SJCRH30 (cell line): ENCODE results near the gene CMIP. TPM values are rescaled to one million over a fixed set of nuclear protein-coding genes. Genes with fewer than 3 reads are reported as not detected.

ENCODE experiments used
- DNase-seq, 2 experiments: peaks; one replicate each; pipeline ENCODE4 v3.0.0-alpha.2; 2015 to 2020
- H3K27ac ChIP-seq: fragments of 250-450 bp; sonication (Bioruptor Pico); 2 replicates; pipeline ENCODE4 v1.5.1; 2020; ENCODE audit warnings: mild to moderate bottlenecking, moderate library complexity
- H3K27me3 ChIP-seq: fragments of 250-450 bp; sonication (Bioruptor Pico); 2 replicates; pipeline ENCODE4 v1.5.1; 2020; ENCODE audit warnings: mild to moderate bottlenecking, moderate library complexity
- H3K36me3 ChIP-seq: fragments of 250-450 bp; sonication (Bioruptor Pico); 2 replicates; pipeline ENCODE4 v1.5.1; 2020; ENCODE audit warnings: mild to moderate bottlenecking, moderate library complexity
- H3K4me1 ChIP-seq: fragments of 250-450 bp; sonication (Bioruptor Pico); 2 replicates; pipeline ENCODE4 v1.5.1; 2020; ENCODE audit warnings: mild to moderate bottlenecking, moderate library complexity
- H3K4me3 ChIP-seq: fragments of 250-450 bp; sonication (Bioruptor Pico); 2 replicates; pipeline ENCODE4 v1.5.1; 2020; ENCODE audit warnings: mild to moderate bottlenecking, moderate library complexity
- H3K9me3 ChIP-seq: fragments of 250-450 bp; sonication (Bioruptor Pico); replicated peaks from 2 replicates; pipeline ENCODE4 v1.5.1; 2020; ENCODE audit warnings: mild to moderate bottlenecking, moderate library complexity
- total RNA-seq: library from RNA; depleted of rRNA; stranded (reverse); fragments of >200 nt; shearing (Covaris generic); gene quantifications from 2 replicates; pipeline ENCODE4 v1.2.3, GENCODE V29; 2014

CMIP gene
- total RNA-seq, 1 experiment from 2014 or later, result 12.9 TPM

GRCh38 chr16:81548876-81549546 is 104.4 kb downstream of the CMIP start:
- H3K27ac ChIP-seq, result no peak overlapping the region

GRCh38 chr16:81549547-81550431 is 105.2 kb downstream of the CMIP start:
- Histone ChIP-seq H3K36me3 (no peaks in the 10 kb centered on the region), H3K4me3 (no peak overlapping the region), H3K4me1 (no peaks in the 10 kb centered on the region), H3K9me3 (no peaks in the 10 kb centered on the region), H3K27ac (no peak overlapping the region), H3K27me3 (no peaks in the 10 kb centered on the region)
- no peak for DNase-seq

More at GRCh38 chr16:81548876-81549546, 104.4 kb downstream of the CMIP start:
- Histone ChIP-seq H3K4me3 (no peak overlapping the region), H3K27me3 (no peaks in the 10 kb centered on the region), H3K4me1 (no peaks in the 10 kb centered on the region), H3K36me3 (no peaks in the 10 kb centered on the region), H3K9me3 (no peaks in the 10 kb centered on the region)
- no peak for DNase-seq

- Histone ChIP-seq H3K9me3 (no peaks in the 10 kb centered on the region), H3K36me3 (no peaks in the 10 kb centered on the region), H3K27me3 (no peaks in the 10 kb centered on the region), H3K4me3 (no peak overlapping the region), H3K4me1 (no peaks in the 10 kb centered on the region), H3K27ac (no peak overlapping the region)
- DNase-seq, result no peak
Observed at GRCh38 chr16:81550432-81550808, 105.8 kb downstream of the CMIP start.

GRCh38 chr16:81551151-81551808 is 106.7 kb downstream of the CMIP start:
- H3K36me3 ChIP-seq, result no peaks in the 10 kb centered on the region
- H3K27me3 ChIP-seq, result no peaks in the 10 kb centered on the region
- H3K4me3 ChIP-seq, result no peak overlapping the region
- no peak for DNase-seq
- H3K9me3 ChIP-seq, result no peaks in the 10 kb centered on the region
- no peak overlapping the region for H3K27ac ChIP-seq
- no peaks in the 10 kb centered on the region for H3K4me1 ChIP-seq

GRCh38 chr16:81551821-81552304 is 107.3 kb downstream of the CMIP start:
- no peaks in the 10 kb centered on the region for H3K4me1 ChIP-seq
- no peak for DNase-seq
- no peaks in the 10 kb centered on the region for H3K27me3 ChIP-seq
- no peak overlapping the region for H3K27ac ChIP-seq
- H3K4me3 ChIP-seq, result no peak overlapping the region
- no peaks in the 10 kb centered on the region for H3K9me3 ChIP-seq
- no peaks in the 10 kb centered on the region for H3K36me3 ChIP-seq

GRCh38 chr16:81552743-81553079 is 108.1 kb downstream of the CMIP start:
- Histone ChIP-seq H3K27me3 (no peaks in the 10 kb centered on the region), H3K36me3 (no peaks in the 10 kb centered on the region), H3K4me3 (no peak overlapping the region), H3K27ac (no peak overlapping the region), H3K4me1 (no peaks in the 10 kb centered on the region), H3K9me3 (no peaks in the 10 kb centered on the region)
- no peak for DNase-seq

GRCh38 chr16:81553080-81553813 is 108.6 kb downstream of the CMIP start:
- H3K27me3 ChIP-seq, result no peaks in the 10 kb centered on the region
- no peak for DNase-seq
- H3K4me1 ChIP-seq, result no peaks in the 10 kb centered on the region
- H3K4me3 ChIP-seq, result no peak overlapping the region
- H3K27ac ChIP-seq, result no peak overlapping the region
- H3K9me3 ChIP-seq, result no peaks in the 10 kb centered on the region
- H3K36me3 ChIP-seq, result no peaks in the 10 kb centered on the region

GRCh38 chr16:81553814-81554675 is 109.4 kb downstream of the CMIP start:
- no peak overlapping the region for H3K4me3 ChIP-seq
- no peaks in the 10 kb centered on the region for H3K4me1 ChIP-seq
- no peaks in the 10 kb centered on the region for H3K27me3 ChIP-seq
- no peak for DNase-seq
- H3K36me3 ChIP-seq, result no peaks in the 10 kb centered on the region
- no peak overlapping the region for H3K27ac ChIP-seq
- no peaks in the 10 kb centered on the region for H3K9me3 ChIP-seq

- no peaks in the 10 kb centered on the region for H3K4me1 ChIP-seq
- H3K36me3 ChIP-seq, result no peaks in the 10 kb centered on the region
- no peak overlapping the region for H3K27ac ChIP-seq
- no peaks in the 10 kb centered on the region for H3K9me3 ChIP-seq
- H3K4me3 ChIP-seq, result no peak overlapping the region
- no peaks in the 10 kb centered on the region for H3K27me3 ChIP-seq
- no peak for DNase-seq
Observed at GRCh38 chr16:81554979-81555378, 110.4 kb downstream of the CMIP start.

- H3K9me3 ChIP-seq, result no peaks in the 10 kb centered on the region
- H3K4me3 ChIP-seq, result no peak overlapping the region
- no peaks in the 10 kb centered on the region for H3K27me3 ChIP-seq
- H3K27ac ChIP-seq, result no peak overlapping the region
- H3K36me3 ChIP-seq, result no peaks in the 10 kb centered on the region
- no peaks in the 10 kb centered on the region for H3K4me1 ChIP-seq
- no peak for DNase-seq
Observed at GRCh38 chr16:81555660-81556059, 111.1 kb downstream of the CMIP start.

- no peaks in the 10 kb centered on the region for H3K27me3 ChIP-seq
- no peaks in the 10 kb centered on the region for H3K36me3 ChIP-seq
- H3K9me3 ChIP-seq, result no peaks in the 10 kb centered on the region
- no peak overlapping the region for H3K4me3 ChIP-seq
- H3K4me1 ChIP-seq, result no peaks in the 10 kb centered on the region
- H3K27ac ChIP-seq, result no peak overlapping the region
- DNase-seq, result no peak
Observed at GRCh38 chr16:81556715-81557284, 112.2 kb downstream of the CMIP start.

GRCh38 chr16:81558077-81558443 is 113.5 kb downstream of the CMIP start:
- H3K36me3 ChIP-seq, result no peaks in the 10 kb centered on the region
- H3K27me3 ChIP-seq, result no peaks in the 10 kb centered on the region
- no peaks in the 10 kb centered on the region for H3K4me1 ChIP-seq
- no peak overlapping the region for H3K27ac ChIP-seq
- no peak overlapping the region for H3K4me3 ChIP-seq
- DNase-seq, result no peak
- no peaks in the 10 kb centered on the region for H3K9me3 ChIP-seq

- Histone ChIP-seq H3K4me1 (no peaks in the 10 kb centered on the region), H3K36me3 (no peaks in the 10 kb centered on the region), H3K27ac (no peak overlapping the region), H3K27me3 (no peaks in the 10 kb centered on the region), H3K4me3 (no peak overlapping the region), H3K9me3 (no peaks in the 10 kb centered on the region)
- DNase-seq, result no peak
Observed at GRCh38 chr16:81558444-81559175, 114.0 kb downstream of the CMIP start.
